ENCODE data around the gene RPS6KA3. TPM values are rescaled to one million over a fixed set of nuclear protein-coding genes. Genes with fewer than 3 reads are reported as not detected.
A peak's percentile ranks its signal among the peaks of the same experiment; 100 is the strongest.
"Not testable (repeated sequence)": the region's sequence is repeated elsewhere in the genome, so short reads cannot be mapped to it uniquely, and the experiment has no call there.

Gene RPS6KA3
- polyA plus RNA-seq, 1 experiment = 15.4 TPM

GRCh38 chrX:20254712-20255299 is 11.9 kb downstream of the RPS6KA3 start:
- no peaks in the 10 kb centered on the region for H3K27me3 ChIP-seq (ENCODE audit: control insufficient read depth, insufficient read depth, low read length)
- H3K36me3 ChIP-seq (ENCODE audit: control insufficient read depth, insufficient read depth, low read length) = no peaks in the 10 kb centered on the region
- TF ChIP-seq, protein P1, sequence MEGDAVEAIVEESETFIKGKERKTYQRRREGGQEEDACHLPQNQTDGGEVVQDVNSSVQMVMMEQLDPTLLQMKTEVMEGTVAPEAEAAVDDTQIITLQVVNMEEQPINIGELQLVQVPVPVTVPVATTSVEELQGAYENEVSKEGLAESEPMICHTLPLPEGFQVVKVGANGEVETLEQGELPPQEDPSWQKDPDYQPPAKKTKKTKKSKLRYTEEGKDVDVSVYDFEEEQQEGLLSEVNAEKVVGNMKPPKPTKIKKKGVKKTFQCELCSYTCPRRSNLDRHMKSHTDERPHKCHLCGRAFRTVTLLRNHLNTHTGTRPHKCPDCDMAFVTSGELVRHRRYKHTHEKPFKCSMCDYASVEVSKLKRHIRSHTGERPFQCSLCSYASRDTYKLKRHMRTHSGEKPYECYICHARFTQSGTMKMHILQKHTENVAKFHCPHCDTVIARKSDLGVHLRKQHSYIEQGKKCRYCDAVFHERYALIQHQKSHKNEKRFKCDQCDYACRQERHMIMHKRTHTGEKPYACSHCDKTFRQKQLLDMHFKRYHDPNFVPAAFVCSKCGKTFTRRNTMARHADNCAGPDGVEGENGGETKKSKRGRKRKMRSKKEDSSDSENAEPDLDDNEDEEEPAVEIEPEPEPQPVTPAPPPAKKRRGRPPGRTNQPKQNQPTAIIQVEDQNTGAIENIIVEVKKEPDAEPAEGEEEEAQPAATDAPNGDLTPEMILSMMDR (IDR thresholded peaks at IDR 0.05; ENCODE audit: insufficient read depth, low read depth, low read length) = no peak
- CTCF ChIA-PET = interaction anchor here (1.7 kb wide), 1 partner anchor 79 kb away, joined by 3 read pairs; no protein-coding TSS in a partner anchor
- DNase-seq (ENCODE audit: low read depth) = no peak
- POLR2A ChIA-PET = no interaction called here
- H3K4me3 ChIP-seq (ENCODE audit: low read depth, low read length) = no peak overlapping the region

DNA sequence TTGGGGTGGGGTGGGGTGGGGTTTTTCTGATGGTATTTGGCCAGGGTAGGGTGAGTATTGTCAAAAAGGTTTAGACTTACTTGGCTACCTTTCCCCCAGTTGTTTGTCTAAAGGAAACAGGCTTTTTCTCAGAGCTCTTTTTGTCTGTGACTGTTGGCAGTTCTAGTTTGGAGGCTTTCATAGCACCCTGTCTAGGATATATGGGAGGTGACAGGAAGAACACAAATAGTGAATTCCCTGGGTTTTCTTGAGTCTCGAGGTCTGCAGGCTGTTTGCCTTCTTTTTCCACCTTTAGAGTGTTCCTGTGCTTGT is 13.5 kb downstream of the RPS6KA3 start:
- Histone ChIP-seq H3K27me3 (ENCODE audit: control insufficient read depth, insufficient read depth, low read length) (no peaks in the 10 kb centered on the region), H3K4me3 (ENCODE audit: low read depth, low read length) (no peak overlapping the region), H3K36me3 (ENCODE audit: control insufficient read depth, insufficient read depth, low read length) (no peaks in the 10 kb centered on the region)
- ChIA-PET CTCF (interaction anchor here (0.6 to 2.2 kb wide), 12 partner anchors 14 to 267 kb away, joined by 3 to 12 read pairs (median 3); no protein-coding TSS in a partner anchor), POLR2A (no interaction called here)
- TF ChIP-seq, protein P1 (IDR thresholded peaks at IDR 0.05; ENCODE audit: insufficient read depth, low read depth, low read length) = no peak
- DNase-seq (ENCODE audit: low read depth) = no peak

- H3K36me3 ChIP-seq (ENCODE audit: control insufficient read depth, insufficient read depth, low read length) = no peaks in the 10 kb centered on the region
- H3K27me3 ChIP-seq (ENCODE audit: control insufficient read depth, insufficient read depth, low read length) = no peaks in the 10 kb centered on the region
- DNase-seq (ENCODE audit: low read depth) = no peak
- ChIA-PET POLR2A (no interaction called here), CTCF (interaction anchor here (0.6 to 2.2 kb wide), 11 partner anchors 15 to 268 kb away, joined by 3 to 12 read pairs (median 3); no protein-coding TSS in a partner anchor)
- no peak overlapping the region for H3K4me3 ChIP-seq (ENCODE audit: low read depth, low read length)
- TF ChIP-seq, protein P1 (IDR thresholded peaks at IDR 0.05; ENCODE audit: insufficient read depth, low read depth, low read length) = peak; percentile 69
Observed at GRCh38 chrX:20252381-20253231, 14.1 kb downstream of the RPS6KA3 start.

GRCh38 chrX:20251691-20252090 is 15.0 kb downstream of the RPS6KA3 start:
- Histone ChIP-seq H3K4me3 (ENCODE audit: low read depth, low read length) (no peak overlapping the region), H3K36me3 (ENCODE audit: control insufficient read depth, insufficient read depth, low read length) (no peaks in the 10 kb centered on the region), H3K27me3 (ENCODE audit: control insufficient read depth, insufficient read depth, low read length) (no peaks in the 10 kb centered on the region)
- ChIA-PET CTCF (no interaction called here), POLR2A (no interaction called here)
- TF ChIP-seq, protein P1 (IDR thresholded peaks at IDR 0.05; ENCODE audit: insufficient read depth, low read depth, low read length) = no peak
- no peak for DNase-seq (ENCODE audit: low read depth)

- H3K27me3 ChIP-seq (ENCODE audit: control insufficient read depth, insufficient read depth, low read length); CTCF ChIA-PET; H3K36me3 ChIP-seq (ENCODE audit: control insufficient read depth, insufficient read depth, low read length); POLR2A ChIA-PET; H3K4me3 ChIP-seq (ENCODE audit: low read depth, low read length); DNase-seq (ENCODE audit: low read depth): not testable (repeated sequence)
Observed at GRCh38 chrX:20250146-20250545, 16.6 kb downstream of the RPS6KA3 start.
